Epidermal melanocyte (primary cell): Measurements from ENCODE around the gene NLGN4X.
"Not testable (repeated sequence)": the region's sequence is repeated elsewhere in the genome, so short reads cannot be mapped to it uniquely, and the experiment has no call there.

ENCODE experiments used
- DNase-seq: peaks from one replicate; pipeline ENCODE4 v3.0.0; 2011; ENCODE audit warnings: low spot score; ENCODE audit not compliant: insufficient read length

The NLGN4X gene

DNA sequence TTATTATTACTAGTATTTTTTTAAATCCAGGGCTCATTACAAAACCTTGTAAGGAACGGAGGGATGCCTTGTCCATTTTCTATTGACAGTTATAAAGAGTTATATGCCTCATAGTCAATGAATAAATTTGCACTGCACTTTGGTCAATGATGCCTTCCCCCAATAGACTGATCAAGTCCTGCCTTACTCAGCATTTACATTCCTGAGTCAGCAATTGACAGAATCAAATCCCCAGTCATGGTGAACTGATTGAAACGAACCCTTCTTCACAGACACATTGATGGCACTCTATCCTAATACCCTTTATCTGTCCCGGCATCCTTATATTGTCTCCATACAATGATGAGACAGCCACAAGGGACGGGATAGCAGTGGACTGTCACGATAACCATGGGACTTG lies 213.2 kb downstream of the NLGN4X start:
- DNase-seq, result no peak

DNA sequence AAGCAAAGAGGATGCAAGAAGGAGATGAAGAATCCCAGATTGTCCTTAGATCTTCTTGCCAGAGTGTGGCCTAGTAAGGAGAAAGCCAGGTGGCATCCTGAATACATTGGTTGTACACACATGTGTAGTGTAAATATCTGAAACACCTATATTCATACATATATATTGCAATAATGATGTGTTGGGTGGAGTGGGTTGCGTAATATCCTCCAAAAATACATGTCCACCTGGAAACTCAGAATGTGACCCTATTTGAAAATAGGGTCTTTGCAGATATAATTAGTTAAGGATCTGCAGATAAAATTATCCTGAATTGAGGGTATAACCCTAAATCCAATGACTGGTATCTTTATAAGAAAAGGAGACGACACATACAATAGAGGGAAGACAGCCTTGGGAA lies 216.3 kb downstream of the NLGN4X start:
- no peak for DNase-seq

DNA sequence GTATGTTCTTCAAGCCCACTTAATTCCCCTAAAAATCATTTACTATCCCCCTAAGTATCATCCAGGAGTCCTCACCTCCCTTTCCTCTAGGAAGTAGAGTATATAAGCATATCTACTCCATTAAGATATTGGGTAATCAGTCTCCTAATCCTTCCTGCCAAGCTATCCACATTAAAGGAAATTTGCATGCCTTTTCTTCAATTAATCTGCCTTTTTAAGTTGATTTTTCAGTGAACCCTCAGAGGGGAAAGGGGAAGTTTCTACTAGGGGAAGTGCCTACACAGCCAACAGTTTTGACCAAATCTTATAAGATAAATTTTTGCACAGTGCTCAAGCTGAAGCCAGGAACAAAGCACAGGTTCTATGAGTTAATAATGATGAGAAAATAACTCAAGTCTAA lies 222.8 kb downstream of the NLGN4X start:
- no peak for DNase-seq

DNA sequence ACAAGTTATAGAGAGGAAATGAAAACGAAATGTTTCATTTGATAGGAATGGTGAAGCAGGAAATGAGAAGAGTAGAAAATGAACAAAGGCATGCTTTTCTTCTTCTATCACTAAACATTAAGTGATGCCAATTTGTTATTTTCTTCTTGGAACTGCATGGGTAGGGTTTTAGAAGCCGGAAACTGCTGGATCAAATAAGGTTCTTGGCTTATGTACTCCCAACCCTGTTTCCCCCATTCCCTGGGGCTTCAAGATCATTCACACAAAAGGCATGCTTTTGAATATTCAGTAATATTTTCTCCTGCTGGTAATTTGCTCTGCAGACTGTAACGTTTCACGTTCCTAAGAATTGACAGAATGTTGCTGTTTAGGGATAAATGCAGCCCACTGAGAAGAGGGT lies 224.1 kb downstream of the NLGN4X start:
- no peak for DNase-seq

DNA sequence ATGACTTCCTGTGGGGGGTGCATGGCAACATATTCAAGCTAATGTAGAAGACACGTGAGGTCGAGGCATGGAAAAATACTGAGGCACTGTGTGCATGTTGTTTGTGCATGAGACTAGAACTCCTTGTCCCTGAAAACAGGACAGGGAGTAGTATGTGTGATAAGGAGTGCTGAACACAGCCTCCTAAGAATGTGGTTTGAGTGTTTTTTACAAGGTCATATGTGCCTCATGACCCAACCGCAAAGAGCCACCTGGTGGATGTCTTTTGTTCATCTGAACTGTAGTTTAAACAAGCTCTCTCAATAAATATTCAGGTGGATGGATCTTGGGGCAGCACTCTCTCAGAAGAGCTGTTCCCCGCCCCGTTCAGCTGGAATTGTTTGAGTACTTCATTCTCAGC lies 226.6 kb downstream of the NLGN4X start:
- DNase-seq, result no peak

DNA sequence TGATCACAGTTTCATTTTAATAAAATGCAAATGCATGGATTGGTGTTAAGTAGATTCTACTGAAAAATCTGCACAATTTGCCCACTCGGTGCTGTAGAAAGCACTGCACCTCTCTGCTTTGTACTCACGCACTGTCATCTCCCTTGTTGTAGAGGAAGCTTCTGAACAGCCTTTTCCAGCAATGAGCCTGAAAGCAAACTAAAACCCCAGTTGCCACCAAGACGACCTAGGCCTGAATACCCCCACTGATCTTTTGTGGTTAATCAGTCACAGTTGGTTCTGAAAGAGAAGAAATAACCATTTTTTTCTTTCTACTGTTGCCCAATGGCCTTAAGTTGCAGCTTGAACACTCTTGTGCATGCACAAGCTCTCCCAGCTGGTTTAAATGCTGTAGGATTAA lies 229.8 kb downstream of the NLGN4X start:
- no peak for DNase-seq

DNA sequence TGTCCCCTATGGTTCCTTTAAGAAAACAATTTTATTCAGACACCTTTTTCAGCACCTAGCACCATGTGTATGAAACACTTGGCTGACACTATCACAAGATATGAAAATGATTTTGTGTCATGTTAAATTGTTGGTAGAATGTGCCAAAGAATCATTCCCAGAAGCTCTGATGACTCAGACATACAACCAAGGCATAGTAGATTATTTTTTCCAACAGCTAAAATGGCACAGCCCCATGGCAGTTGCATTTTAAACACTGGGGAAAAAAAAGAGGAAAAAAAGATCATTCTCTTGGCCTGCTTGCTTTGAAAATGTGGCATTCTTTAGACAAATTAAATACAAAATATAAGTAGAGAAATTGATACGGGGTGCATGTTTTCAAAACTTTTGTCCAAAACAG lies 230.2 kb downstream of the NLGN4X start:
- no peak for DNase-seq

DNA sequence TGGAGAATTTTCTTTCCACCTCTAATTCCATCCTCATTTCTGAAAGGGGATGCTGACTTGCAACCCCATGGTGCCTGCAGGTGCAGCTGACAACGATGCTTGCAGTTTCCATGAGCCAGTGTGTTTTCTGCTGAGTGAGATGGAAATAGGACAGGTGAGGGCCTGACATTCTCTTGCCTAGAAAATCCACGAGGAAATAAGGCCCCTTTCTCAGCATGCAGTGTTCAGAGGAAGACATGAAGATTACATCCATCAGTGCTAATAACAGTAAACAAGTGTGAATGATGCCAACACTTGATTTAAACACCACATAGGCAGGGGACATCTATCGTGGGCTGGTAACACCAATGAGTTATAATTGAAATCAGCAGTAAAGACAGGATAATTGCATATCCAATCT lies 237.3 kb downstream of the NLGN4X start:
- no peak for DNase-seq

DNA sequence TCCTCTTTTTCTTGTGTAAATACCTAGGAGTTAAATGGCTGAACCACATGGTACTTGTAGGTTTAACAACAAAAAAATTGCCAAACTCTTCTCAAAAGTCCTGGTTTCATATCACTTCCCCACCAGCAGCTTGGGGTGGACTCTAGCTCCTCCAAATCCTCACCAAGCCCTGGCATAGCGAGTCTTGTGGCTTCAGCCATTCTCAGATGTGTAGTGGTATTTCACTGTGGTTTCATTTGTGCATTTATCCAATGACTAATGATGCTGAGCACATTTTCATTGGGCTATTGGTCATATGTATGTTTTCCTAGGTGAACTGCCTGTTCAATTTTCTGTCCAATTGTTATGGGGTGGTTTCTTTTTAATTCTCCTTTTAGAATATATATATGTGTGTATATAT lies 249.3 kb downstream of the NLGN4X start:
- DNase-seq, result no peak

DNA sequence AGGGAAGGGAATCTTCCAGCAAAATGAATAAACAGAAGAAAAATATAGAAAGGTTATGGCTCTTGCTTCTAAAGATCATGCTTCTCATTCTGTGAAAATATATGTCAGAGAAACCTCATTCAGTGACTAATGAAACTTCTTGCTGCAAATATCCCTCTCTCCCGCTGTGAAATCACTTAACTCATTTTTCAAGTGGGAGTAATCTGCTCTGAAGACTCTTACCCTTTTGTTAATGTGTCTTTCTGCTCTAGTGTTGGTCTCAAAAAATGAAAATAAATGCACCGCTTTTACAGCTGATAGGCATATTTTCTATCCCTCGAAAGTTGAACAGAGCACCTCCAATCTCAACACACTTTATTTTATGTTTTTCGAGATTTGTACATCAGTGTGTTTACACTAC lies 252.3 kb downstream of the NLGN4X start:
- no peak for DNase-seq

DNA sequence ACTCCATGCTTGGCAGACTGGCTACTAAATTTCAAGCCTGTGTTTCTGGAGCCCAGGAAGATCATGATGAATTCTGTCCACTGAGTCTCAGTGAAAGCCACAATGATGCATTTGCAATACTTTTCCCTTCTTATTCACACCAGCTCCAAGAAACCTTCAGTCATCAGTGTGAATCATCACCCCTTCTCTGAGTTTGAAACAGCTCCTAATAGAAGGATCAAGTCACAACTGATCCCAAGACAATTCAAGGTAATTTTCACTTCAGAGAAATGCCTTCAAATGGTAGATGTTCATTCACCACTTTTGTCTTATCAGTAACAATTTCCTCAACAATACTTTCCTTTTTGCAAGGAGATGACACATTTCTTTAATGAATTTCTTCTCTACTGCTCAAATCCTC lies 257.4 kb downstream of the NLGN4X start:
- DNase-seq, result no peak

DNA sequence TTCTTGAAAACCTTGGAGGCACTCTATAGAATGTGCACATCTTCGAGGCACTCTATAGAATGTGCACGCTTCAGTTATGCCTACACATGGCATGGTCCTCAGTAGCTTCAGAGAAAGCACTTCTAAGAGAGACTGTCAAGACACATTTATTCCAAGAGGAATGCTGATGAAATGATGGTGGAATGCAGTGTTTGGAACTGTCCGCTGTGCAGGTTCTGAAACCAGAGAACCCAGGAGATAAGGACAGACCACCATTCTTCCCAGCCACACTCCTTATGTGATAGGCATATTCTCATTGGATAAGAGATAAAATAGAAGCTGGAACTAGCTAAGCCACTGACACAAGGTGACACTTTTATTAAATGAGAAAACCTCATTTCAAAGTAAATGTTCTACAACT lies 263.3 kb downstream of the NLGN4X start:
- DNase-seq, result no peak

DNA sequence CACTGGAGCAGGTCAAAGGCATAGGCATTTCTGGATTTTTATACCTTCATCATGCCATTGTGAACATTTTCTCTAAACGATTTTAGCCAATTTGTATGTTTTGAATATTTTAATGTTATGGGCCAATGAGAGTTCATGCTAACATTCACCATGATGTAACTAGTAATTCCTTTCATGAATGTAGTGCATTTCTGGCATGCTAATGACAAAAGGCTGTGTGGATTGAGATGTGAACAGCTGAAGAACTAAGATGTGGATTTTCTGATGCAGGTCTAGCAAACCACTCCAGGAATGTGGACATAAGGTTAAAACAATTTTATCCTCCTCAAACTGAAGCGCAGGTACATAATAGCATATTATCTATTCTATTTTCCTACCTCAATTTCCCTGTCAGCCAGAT lies 269.4 kb downstream of the NLGN4X start:
- DNase-seq, result no peak

DNA sequence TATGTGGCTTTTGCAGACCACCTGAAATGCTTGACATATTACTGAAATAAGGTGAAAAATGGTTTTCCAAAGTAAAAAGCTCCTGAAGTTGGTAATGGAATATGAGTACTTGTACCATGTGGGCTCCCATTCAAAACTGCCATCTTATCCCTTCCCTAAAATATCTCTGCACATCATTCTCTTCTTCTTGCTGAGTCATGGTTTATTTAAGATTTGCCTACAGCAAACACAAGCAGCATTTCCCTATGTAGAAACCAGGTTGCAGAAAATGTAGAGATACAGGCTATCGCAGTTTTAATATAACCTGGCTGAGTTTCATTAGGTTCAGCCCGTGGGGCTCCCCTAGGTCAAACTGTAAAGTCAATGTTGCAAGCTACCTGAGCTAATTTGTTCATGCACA lies 270.1 kb downstream of the NLGN4X start:
- no peak for DNase-seq

DNA sequence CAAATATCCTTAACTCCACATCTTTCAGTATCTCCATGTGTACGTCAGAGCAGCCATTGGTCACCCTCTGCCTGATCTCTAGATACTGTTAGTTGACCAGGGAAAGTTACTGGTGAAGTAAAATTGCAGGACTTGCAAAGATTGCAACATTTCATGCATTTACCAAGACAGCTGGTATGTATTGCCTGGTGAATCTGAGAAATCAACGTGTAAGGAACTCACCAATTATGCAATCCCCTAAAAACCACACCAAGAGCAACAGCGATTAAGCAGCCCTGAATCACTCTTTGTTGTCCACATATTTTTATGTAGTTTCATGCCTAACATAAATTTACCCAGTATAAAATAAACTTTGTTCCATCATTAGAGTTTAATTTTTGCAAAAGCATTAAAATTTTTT lies 271.2 kb downstream of the NLGN4X start:
- DNase-seq, result no peak

DNA sequence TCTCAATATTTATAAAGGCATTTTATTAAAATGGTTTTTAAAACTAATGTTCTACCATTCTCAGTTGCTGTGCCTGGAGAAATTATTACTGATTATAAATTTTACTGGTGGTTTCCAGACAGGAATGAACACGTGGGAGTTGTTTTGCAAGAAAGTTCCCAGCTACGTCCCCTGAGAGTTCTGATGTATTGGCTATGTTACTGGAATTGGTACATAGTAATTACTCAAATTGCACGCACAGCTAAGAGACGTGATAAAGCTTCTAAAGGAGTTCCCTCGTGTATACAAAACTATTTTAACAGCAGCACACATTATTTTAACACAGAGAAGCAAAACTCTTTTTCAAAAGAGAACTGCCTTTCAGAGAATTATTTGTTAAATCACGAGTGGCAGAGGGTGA lies 292.2 kb downstream of the NLGN4X start:
- DNase-seq, result no peak

DNA sequence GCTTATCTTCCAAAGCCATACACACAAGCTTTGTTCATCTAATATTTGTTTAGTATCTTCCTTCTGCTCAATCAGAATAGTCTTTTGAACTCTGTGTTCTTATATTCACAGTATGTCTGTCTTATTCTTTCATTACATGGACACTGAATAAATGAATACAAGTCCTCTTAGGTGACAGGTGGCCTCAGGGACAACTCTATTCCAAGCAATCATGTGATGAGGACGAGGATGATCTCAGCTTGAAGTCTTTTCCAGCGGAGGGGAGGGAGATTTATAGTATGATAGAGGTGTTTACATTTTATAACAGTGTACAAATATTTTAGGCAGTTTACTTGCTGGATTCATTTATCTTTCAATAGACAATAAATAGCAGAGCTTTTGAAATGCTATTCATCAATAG lies 300.4 kb downstream of the NLGN4X start:
- no peak for DNase-seq

DNA sequence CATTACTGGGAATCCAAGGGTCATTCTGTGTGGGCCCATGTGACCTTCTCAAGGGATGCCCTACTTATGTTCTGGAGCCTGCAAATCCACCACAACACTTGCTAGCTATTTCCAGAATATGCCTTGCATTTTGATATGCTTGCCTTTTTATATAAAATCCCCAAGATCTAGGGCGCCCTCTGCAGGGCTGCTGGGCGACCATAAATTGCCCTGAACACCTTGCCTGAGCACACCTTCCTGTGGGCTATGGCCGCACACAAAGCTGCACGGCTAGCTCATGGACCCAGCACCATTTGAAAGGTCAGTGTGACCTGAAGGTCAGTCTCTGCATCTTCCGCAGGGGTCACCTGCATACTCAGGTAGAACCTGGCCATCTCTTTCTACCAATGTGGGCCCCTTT lies 311.7 kb downstream of the NLGN4X start:
- no peak for DNase-seq

DNA sequence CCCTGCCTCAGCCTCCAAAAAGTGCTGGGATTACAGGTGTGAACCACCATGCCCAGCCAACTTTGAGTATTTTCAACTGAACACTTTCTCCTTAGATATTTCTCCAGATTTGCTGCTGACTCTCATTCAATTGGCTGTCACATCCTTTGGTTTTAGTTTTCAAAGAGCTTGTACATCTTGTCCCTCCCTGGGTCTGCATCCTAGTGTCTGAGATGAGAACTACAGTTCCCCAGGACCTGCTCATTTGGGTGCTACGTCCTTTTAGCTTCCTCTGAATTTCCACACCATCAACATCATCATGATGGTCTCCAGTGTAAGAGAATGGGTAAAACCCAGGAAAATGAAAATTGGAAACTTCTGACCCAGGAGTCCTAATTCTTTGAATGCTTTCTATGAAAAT lies 312.9 kb downstream of the NLGN4X start:
- no peak for DNase-seq

DNA sequence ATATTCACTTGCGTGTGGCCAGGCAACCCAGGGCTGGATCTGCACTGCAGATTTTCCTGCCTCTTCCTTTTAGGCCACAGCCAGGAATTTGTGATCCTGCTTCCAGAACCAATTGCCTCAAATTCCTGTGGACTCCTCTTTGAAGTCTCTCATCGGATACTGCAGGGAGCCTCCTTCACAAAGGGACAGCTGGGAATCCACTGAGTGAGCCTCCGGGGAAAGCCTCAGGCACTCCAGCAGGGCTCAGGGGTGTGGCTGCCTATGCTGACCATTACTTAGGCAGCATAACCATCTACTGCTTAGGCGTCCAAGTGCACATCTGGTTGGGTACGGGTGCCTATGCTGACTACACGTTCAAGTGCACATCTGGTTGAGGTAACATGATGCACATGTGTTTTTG lies 321.5 kb downstream of the NLGN4X start:
- no peak for DNase-seq

DNA sequence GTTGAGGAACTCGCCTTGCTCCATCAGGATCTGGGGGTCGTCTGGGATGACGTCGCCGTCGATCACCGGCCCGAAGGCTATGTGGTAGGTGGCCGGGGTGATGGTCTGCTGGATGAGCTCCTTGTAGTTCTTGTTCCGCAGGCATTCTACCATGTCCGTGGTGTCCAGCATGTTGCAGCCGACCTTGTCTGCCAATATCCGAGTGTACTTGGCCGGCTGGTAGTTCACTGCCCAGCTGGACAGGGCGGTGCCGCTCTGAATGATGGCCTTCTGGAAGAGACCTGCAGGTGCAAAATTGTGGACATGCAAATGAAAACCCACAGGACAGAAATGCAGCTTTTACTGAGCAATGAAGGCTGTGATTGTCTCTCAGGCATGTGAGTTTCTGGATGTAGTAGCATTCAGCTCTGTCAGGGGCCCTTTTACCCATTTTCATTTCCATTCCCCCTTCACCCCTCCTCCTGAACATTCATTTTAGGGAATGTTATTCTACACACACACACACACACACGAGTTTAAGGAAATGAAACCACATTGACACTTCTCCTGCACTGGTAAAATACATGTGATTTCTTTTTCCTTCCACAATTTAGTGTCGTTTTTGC lies 325.0 kb downstream of the NLGN4X start:
- DNase-seq, result not testable (repeated sequence)

DNA sequence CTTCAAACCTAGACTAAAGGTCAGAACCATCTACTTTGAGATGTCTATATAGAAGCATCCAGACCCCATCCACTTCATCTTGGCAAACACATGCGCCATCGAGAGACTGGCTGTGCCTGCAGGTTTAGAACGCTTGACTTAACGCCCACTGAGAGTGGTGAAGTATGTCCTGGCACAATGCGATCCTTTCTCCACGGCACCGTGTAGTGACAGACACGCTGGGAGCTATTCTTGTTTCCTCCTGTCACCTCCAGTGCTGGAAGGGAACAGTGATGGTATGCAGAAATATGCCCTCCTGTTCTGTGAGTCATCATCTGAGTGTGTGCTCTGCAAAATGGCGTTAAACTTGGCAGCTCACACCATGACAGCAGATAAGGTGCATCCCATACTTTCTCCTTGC lies 330.2 kb downstream of the NLGN4X start:
- no peak for DNase-seq

DNA sequence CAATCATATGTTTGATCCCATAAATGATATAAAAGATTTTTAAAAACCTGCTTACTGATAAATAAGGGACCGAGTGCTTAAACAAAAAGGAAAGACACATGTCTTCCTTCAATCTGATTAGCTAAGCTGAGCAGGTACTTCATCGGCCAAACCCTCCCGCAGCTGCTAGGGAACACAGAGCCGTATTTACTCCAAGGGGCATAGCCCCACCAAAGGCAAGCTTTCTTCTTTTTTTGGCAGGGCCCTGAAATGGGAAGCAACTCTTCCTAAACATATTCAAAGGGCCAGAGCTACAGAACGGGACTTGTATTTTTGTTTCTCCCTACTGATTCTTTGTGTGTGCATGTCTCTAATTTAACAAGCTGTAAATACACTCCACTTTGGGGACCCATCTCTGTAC lies 337.3 kb downstream of the NLGN4X start:
- DNase-seq, result no peak

DNA sequence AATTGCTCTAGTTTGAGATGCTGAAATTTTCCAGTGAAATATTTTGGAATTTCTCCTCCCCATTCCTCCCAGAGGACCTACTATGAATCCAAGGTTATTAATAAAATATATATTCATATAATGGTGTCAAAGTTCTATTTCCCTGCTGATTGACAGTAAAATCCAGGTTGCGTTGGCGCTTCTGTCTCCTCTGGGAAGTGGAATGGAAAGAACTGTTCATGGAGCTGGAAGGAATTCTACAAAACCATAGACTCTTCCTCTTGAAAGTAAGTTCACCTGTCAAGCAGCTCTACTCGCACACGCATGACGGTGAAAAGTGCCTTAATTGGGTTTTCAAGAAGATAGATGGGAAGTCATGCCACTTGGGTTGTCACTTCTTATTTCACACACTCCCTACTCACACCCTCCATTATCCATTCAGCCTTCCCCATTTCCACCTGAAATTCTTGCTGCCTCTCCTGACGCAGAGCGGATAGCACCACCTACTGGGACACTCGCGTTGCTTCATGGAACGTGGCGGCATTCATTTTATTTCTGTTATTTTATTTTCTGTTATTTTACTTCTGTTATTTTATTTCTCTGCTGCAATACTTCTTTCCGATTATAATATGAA lies 351.6 kb downstream of the NLGN4X start:
- no peak for DNase-seq
